Small intestine (tissue), 7 donors: ENCODE measurements around the gene TPRX2. TPM values are rescaled to one million over a fixed set of nuclear protein-coding genes. Genes with fewer than 3 reads are reported as not detected.
"Not testable (repeated sequence)": the region's sequence is repeated elsewhere in the genome, so short reads cannot be mapped to it uniquely, and the experiment has no call there.

Experiments
- DNase-seq, 2 donors: peaks; one replicate each; pipeline versions ENCODE4 v3.0.0 to v3.0.0-alpha.2; 2013
- FAIRE-seq: peaks from 2 replicates; lab custom pipeline; 2012; peaks lifted over from hg19 to GRCh38; lab: Jason Lieb, UNC
- H3K27ac ChIP-seq, 3 donors: one replicate each; pipeline ENCODE4 v1.5.1; 2013; ENCODE audit warnings: low read length in 2 of 3, mild to moderate bottlenecking in 2 of 3, control low read depth in 1 of 3, inconsistent platforms in 1 of 3, low read depth in 1 of 3, moderate library complexity in 1 of 3
- H3K27me3 ChIP-seq, 3 donors: one replicate each; pipeline ENCODE4 v1.6.1; 2013; ENCODE audit warnings: low read length in 3 of 3, inconsistent platforms in 1 of 3; ENCODE audit not compliant: control insufficient read depth in 3 of 3, insufficient read depth in 3 of 3
- H3K36me3 ChIP-seq, 3 donors: one replicate each; pipeline ENCODE4 v1.6.1; 2013; ENCODE audit warnings: low read length in 3 of 3, inconsistent platforms in 1 of 3, low read depth in 1 of 3, mild to moderate bottlenecking in 1 of 3, moderate library complexity in 1 of 3; ENCODE audit not compliant: control insufficient read depth in 3 of 3, insufficient read depth in 2 of 3
- H3K4me1 ChIP-seq, 3 donors: one replicate each; pipeline ENCODE4 v1.6.1; 2013; ENCODE audit warnings: low read length in 2 of 3, inconsistent platforms in 1 of 3, low read depth in 1 of 3, mild to moderate bottlenecking in 1 of 3, moderate library complexity in 1 of 3; ENCODE audit not compliant: control insufficient read depth in 3 of 3, insufficient read depth in 2 of 3
- H3K4me3 ChIP-seq, 3 donors: one replicate each; pipeline ENCODE4 v1.5.1; 2013; ENCODE audit warnings: low read length in 3 of 3, control low read depth in 1 of 3, inconsistent platforms in 1 of 3, low read depth in 1 of 3, mild to moderate bottlenecking in 1 of 3, moderate library complexity in 1 of 3
- H3K9me3 ChIP-seq, 2 donors: one replicate each; pipeline ENCODE4 v1.6.1; 2013; ENCODE audit warnings: low read depth in 1 of 2, low read length in 1 of 2; ENCODE audit not compliant: control insufficient read depth in 2 of 2, insufficient read depth in 1 of 2
- WGBS, 3 donors: extraction: QIAGEN DNeasy Blood & Tissue Kit; methylation state at CpG; one replicate each; pipeline ENCODE4 v1.1.7; 2013; 5-methylcytosine and 5-hydroxymethylcytosine counted together
- polyA plus RNA-seq, 4 donors: library from polyadenylated mRNA; stranded (reverse) in 3 of 4; unstranded in 1 of 4; fragments of 200-250 nt in 3 of 4; fragments of 120-200 nt in 1 of 4; gene quantifications; one replicate each; pipeline versions ENCODE4 v1.2.1 to v1.2.3, GENCODE V29; 2013
- donor health status: healthy with polysubstance abuse.
- donor health status: control.
- donor health status: control.
- donor health status: Bipolar disorder and iron deficiency.
- donor health status: healthy.

Gene TPRX2
- polyA plus RNA-seq, 4 donors = not detected

GRCh38 chr19:47865166-47865565, 6.1 kb downstream of the TPRX2 start:
- Histone ChIP-seq H3K27ac (no peak overlapping the region), H3K9me3 (peaks cover 0 to 3% of the 10 kb centered on the region in 2 donors), H3K4me1 (no peaks in the 10 kb centered on the region), H3K36me3 (no peaks in the 10 kb centered on the region), H3K27me3 (peaks cover 0 to 6% (median 0%) of the 10 kb centered on the region in 3 donors), H3K4me3 (no peak overlapping the region)
- no peak for FAIRE-seq
- 64 to 74% (median 69%) methylated on average over 10 of the region's 10 CpGs for WGBS, 3 donors
- DNase-seq = no peak

- Histone ChIP-seq H3K36me3 (peaks cover 0 to 51% (median 4%) of the 10 kb centered on the region in 3 donors), H3K27ac (no peak overlapping the region), H3K9me3 (no peaks in the 10 kb centered on the region), H3K4me1 (no peaks in the 10 kb centered on the region), H3K27me3 (no peaks in the 10 kb centered on the region), H3K4me3 (no peak overlapping the region)
- 72 to 95% (median 89%) methylated on average over 4 of the region's 4 CpGs for WGBS, 3 donors
- no peak for FAIRE-seq
- DNase-seq = no peak
Measured at GRCh38 chr19:47878906-47879305, 19.9 kb downstream of the TPRX2 start.

- FAIRE-seq, H3K27me3 ChIP-seq, H3K4me1 ChIP-seq, DNase-seq, H3K9me3 ChIP-seq, H3K4me3 ChIP-seq, H3K27ac ChIP-seq: not testable (repeated sequence)
- peaks cover 0 to 46% (median 4%) of the 10 kb centered on the region in 3 donors for H3K36me3 ChIP-seq
- 63 to 72% (median 65%) methylated on average over 3 to 4 of the region's 4 CpGs for WGBS, 3 donors
Measured at GRCh38 chr19:47879385-47879784, 20.4 kb downstream of the TPRX2 start.

- DNase-seq = no peak
- Histone ChIP-seq H3K9me3 (no peaks in the 10 kb centered on the region), H3K36me3 (peaks cover 0 to 36% (median 4%) of the 10 kb centered on the region in 3 donors), H3K27ac (no peak overlapping the region), H3K4me1 (no peaks in the 10 kb centered on the region), H3K27me3 (no peaks in the 10 kb centered on the region), H3K4me3 (no peak overlapping the region)
- no peak for FAIRE-seq
- WGBS, 3 donors = 79 to 93% (median 86%) methylated on average over 5 of the region's 5 CpGs
Measured at GRCh38 chr19:47881757-47882156, 22.7 kb downstream of the TPRX2 start.

GRCh38 chr19:47882890-47883289, 23.9 kb downstream of the TPRX2 start:
- H3K4me1 ChIP-seq = no peaks in the 10 kb centered on the region
- H3K4me3 ChIP-seq = peak overlapping the region in 2 of 3 donors; percentile 1 to 6
- no peaks in the 10 kb centered on the region for H3K27me3 ChIP-seq
- no peak for FAIRE-seq
- no peak overlapping the region for H3K27ac ChIP-seq
- DNase-seq = no peak
- no peaks in the 10 kb centered on the region for H3K9me3 ChIP-seq
- 70 to 78% (median 70%) methylated on average over 3 of the region's 3 CpGs for WGBS, 3 donors
- H3K36me3 ChIP-seq = peaks cover 0 to 32% (median 4%) of the 10 kb centered on the region in 3 donors

GRCh38 chr19:47885067-47885463, 26.0 kb downstream of the TPRX2 start:
- WGBS, 3 donors = 42 to 60% (median 51%) methylated on average over 5 of the region's 5 CpGs
- peak; percentile 43 to 53 for DNase-seq
- no peaks in the 10 kb centered on the region for H3K4me1 ChIP-seq
- peak overlapping the region in 1 of 3 donors; percentile 81 for H3K27ac ChIP-seq
- no peaks in the 10 kb centered on the region for H3K9me3 ChIP-seq
- peak overlapping the region in 2 of 3 donors; percentile 52 for H3K4me3 ChIP-seq
- no peaks in the 10 kb centered on the region for H3K27me3 ChIP-seq
- FAIRE-seq = no peak
- peaks cover 0 to 21% (median 1%) of the 10 kb centered on the region in 3 donors for H3K36me3 ChIP-seq

GRCh38 chr19:47886010-47886559, 27.1 kb downstream of the TPRX2 start, which contains the start of gene SULT2A1:
TSS of gene SULT2A1 (minus strand) at chr19:47886315. CDS start at chr19:47886257, 58 bp downstream.
- 12 to 57% (median 24%) methylated on average over 12 of the region's 12 CpGs for WGBS, 3 donors
- H3K27me3 ChIP-seq = no peaks in the 10 kb centered on the region
- H3K36me3 ChIP-seq = peaks cover 0 to 15% (median 1%) of the 10 kb centered on the region in 3 donors
- DNase-seq (peak; percentile 86), FAIRE-seq (no peak)
- peak within 1 kb of the TSS in 2 of 3 donors; percentile 52 for H3K4me3 ChIP-seq
- H3K9me3 ChIP-seq = no peaks in the 10 kb centered on the region
- peak within 1 kb of the TSS in 2 of 3 donors; percentile 6 to 81 for H3K27ac ChIP-seq
- H3K4me1 ChIP-seq = peaks cover 0 to 2% (median 0%) of the 10 kb centered on the region in 3 donors

- WGBS, 3 donors = 58 to 60% (median 60%) methylated on average over 7 of the region's 7 CpGs
- FAIRE-seq (no peak), DNase-seq (no peak)
- H3K36me3 ChIP-seq = no peaks in the 10 kb centered on the region
- peak overlapping the region in 2 of 3 donors; percentile 79 to 84 for H3K27ac ChIP-seq
- H3K4me1 ChIP-seq = peaks cover 0 to 8% (median 2%) of the 10 kb centered on the region in 3 donors
- H3K9me3 ChIP-seq = peaks cover 0 to 24% of the 10 kb centered on the region in 2 donors
- no peak overlapping the region for H3K4me3 ChIP-seq
- no peaks in the 10 kb centered on the region for H3K27me3 ChIP-seq
Measured at GRCh38 chr19:47890865-47891621, 32.0 kb downstream of the TPRX2 start.
